NOMO-1 treated with dmso at 0.1 percent for 144 hours (cell line): ENCODE data around the gene PARS2.
"Not testable (repeated sequence)": the region's sequence is repeated elsewhere in the genome, so short reads cannot be mapped to it uniquely, and the experiment has no call there.

Experiments used
- DNase-seq: peaks from one replicate; lab custom pipeline; 2025; ENCODE audit not compliant: unreplicated experiment; lab: John Stamatoyannopoulos, UW

Gene PARS2

DNA sequence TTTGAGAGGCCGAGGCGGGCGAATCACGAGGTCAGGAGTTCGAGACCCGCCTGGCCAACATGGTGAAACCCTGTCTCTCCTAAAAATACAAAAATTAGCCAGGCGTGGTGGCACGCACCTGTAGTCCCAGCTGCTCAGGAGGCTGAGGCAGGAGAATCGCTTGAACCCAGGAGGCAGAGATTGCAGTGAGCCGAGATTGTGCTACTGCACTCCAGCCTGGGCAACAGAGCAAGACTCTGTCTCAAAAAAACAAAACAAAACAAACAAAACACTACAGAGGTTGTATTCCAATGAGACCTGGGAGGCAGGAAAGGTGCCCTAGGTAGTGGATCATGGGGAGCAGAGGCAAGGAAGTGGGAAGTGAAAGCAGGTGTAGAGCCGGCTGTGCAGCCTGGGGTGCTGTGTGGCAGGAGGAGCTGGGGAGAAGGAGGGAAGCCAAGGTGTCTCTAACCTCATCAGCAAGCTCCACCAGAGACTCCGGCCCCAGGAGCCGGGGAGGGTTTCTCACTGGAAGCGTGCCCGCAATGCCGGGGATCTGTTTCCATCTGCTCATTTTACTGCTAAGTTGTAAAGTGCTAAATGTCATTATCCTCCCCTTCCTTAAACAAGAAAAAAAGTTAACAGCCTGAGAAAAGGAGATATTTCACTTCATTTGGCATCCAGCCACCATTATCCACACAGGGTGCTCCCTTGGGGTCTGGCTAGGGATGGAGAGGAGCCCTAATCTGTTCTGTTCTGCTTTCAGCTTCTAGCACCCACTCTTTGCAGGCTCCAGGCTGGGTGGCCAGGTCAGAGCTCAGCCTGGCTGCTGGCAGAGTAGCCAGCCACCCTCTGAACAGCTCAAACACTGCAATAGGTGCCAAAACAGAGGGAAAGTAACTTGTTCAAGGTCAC, 11.8 kb upstream of the PARS2 start:
- not testable (repeated sequence) for DNase-seq

DNA sequence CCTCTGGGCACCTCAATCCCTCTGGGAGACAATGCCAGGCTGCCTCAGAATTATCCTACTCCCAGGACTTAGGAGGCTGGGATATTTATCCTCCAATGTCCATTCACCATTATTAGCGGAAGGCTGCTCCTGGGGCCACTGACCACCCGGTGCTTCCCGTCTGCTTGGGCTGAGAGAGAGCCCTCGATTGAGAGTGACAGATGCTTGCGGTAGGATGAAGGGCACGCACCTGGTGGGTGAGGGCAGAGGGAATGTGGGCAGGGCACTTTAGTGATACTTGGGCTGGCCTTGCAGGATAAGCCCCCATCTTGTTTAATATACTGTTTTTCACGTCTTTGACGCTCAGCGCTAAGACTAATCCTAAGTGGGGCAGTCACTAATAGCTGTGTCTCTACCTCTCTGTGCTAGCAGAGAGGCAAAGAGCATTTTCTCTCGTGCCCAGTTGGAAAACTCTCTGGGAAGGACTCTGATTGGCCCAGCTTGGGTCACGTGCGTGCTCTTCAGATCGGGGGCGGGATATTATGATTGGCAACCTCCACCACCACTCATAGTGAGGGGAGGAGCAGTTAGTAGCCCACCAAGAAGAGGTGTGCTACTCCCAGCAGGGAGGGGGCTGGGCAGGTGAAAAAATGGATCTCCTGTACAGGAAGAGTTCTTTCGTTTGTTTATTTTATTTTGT, 10.6 kb upstream of the PARS2 start:
- no peak for DNase-seq

DNA sequence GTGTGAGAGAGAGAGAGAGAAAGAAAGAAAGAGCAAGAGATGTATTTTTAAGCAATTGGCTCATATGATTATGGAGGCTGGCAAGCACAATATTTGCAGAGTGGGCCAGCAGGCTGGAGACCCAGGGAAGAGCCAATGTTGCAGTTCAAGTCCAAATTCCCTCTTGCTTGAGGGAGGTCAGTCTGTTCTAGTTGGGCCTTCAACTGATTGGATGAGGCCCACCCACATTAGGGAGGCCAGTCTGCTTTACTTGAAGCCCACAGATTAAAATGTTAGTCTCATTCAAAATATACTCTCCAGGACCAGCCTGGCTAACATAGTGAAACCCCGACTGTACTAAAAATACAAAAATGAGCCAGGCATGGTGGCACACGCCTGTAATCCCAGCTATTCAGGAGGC, 8.6 kb upstream of the PARS2 start:
- DNase-seq, result no peak

DNA sequence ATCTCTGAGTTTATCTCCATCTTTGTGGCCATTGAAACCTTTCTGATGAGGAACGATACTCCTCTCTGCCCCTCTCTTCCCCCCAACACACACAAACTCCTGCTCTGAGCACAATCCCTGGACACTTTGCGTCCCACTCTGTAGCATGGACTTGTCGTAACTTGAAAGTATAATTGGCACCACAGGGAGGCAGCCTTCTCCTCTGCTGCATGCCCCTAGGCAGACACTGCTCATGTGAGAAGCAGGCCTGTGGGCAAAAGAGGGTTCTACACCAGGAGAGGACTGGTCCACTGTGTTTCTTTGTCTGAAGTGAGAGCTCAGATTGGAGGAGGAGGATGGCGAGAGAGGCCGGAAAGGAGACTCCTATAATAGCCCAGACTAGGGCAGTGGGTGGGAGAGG, 3.8 kb upstream of the PARS2 start:
- DNase-seq, result no peak

DNA sequence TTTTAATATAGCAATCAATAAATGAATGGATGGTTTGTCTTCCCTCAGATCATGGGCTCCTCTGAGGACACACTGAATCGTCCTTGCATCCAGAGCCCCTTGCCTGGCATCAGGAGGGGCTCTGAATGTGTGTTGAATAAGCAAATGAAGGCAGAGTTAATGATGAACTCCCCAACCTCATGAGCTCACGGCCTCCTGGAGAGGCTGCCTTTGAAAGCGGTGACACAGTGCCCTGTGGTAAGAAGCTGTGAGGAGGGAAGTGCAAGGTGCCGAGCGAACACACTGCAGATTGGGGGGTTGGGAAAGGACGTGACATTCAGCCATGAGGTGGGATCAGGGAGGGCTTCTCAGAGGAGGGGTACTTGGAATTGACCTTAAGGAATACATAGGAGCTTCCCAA, 3.2 kb upstream of the PARS2 start:
- no peak for DNase-seq

DNA sequence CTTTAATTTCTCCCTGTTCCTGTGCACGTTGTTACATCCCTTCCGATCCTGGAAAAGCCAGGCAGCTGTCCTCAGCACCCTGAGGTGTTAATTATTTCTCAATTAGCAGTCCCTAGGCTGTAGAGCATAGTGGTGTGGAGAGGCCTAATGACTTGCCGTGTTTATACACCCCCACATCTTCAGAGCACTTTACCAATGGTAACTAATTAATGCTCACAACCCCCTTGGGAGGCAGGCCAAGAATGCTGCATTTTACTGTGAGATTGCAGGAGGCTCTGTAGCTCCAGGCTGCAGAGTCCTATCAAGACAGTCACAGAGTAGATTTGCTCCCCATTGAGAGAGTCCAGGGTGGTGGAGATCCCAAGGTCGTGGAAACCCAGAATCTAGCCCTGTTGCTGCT, 2.4 kb upstream of the PARS2 start:
- no peak for DNase-seq

DNA sequence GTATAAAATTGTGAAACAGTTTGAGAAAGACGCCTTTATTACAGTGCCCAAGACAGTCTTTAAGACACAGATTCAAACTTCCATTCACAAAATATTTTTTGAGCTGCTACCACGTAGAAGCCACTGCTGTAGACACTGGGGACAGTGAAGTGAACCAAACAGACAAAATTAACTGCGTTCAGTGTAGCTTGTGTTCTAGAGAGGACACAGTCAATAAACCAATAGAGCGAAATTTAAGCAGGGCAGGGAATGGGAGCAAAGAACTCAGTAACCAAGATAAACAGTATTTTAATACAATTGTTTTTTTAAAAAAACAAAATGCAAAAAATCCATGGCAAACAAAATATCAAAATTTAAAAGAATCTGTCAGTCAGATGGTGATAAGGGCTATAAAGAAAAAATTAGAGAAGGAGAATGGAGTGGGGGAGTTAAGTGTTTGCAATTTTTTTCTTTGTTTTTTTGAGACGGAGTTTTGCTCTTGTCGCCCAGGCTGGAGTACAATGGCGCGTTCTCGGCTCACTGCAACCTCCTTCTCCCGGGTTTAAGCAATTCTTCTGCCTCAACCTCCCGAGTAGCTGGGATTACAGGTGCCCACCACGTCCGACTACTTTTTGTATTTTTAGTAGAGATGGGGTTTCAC, 719 bp upstream of the PARS2 start:
- DNase-seq, result no peak

DNA sequence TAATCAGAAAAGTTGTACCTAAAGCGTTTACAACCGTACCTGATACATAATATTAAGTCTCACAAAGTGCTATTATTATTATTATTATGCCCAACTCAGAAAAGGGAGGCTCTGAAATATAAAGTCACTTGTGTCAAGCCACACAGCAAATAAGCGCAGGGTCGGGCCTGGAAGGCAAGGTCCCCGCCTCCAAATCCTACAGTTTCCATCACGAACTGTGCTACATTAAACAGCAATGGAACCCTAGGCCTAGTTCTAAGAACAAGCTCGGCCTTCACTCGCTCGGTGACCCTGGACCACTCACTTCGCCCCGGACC, 549 bp downstream of the PARS2 start:
- no peak for DNase-seq

DNA sequence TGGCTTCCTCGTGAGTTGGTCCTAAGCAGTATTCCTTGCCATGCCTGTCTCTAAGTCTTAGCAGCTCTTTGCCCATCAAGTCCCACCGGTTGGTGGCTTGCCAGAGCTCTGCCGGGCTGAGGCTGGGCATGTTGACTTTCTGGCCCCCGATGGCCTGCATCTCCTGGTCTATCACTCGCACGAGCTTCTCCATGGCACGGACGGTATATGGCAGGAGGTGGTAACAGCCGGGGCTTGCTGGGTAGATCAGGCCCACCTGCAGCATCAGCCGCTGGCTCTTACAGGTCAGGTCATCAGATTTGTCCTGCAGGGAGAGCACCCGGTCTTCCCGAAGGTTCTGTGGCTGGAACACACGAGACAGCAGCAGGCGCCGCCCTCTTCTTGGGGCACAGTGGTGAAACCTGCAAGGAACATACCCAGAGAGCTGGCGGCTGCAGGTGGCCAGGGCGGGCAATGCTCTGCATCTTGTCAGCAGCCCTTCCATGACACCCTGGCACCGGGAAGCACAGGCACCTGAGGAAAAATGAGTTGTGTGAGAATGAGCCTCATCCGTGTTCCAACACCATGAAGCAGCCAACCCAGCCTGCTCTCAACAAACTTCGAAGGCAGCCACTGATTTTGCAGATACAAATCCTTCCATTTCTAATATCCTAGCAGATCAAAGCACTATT, 5.5 kb downstream of the PARS2 start:
- DNase-seq, result no peak

DNA sequence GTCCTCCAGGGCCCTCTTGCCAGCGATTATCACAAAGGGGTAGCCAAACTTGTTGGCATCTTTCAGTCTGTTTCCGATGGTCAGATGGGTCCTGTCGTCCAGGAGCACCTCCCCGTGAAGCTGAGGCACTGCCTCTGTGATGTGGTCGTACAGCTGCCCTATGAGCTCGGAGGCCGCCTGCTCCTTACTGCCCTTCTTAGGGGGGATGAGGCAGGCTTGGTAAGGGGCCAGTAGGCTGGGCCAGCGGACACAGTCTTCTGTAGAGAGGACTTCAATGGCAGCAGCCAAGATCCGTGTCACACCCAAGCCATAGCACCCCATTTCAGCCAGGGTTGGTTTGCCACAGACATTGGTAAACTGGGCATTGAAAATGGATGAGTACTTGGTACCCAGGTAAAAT, 6.5 kb downstream of the PARS2 start:
- no peak for DNase-seq

DNA sequence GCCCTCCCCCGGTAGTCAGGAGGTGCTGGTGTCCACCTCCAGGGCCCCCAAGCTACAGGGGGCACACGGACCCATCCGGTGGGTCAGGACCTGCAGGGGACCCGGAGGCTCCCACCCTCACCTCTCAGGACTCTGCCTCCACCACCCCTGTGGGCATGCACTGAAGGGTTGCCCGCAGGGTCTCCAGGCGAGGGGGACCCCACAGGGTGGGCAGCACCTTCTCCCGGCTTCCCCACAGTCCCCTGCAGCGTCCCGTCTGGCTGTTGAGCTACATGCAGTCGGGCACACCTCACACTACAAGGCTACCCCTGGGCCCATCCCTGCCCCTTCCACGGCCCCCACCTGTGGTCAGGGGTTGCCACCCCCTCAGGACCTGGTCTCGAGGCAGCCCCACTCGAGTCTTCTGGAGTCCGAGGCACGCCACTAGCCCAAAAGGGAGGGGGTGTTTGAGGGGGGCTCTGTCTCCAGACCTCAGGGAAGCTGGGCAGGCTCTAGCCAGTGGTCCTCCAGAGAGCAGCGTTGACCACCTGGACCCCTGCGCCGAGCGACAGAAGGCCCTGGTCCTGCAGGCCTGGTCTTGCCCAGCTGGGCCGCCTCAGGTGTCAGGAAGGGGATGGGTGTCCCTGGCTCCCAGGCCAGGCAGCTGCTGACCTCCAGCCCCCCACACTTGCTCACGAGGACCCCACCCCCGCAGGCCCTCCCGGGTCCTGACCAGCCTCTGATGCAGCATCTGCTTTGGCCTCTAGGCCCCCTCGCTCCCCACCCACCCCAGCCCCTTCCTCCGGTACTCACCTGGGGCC, 9.6 kb downstream of the PARS2 start:
- DNase-seq, result no peak

DNA sequence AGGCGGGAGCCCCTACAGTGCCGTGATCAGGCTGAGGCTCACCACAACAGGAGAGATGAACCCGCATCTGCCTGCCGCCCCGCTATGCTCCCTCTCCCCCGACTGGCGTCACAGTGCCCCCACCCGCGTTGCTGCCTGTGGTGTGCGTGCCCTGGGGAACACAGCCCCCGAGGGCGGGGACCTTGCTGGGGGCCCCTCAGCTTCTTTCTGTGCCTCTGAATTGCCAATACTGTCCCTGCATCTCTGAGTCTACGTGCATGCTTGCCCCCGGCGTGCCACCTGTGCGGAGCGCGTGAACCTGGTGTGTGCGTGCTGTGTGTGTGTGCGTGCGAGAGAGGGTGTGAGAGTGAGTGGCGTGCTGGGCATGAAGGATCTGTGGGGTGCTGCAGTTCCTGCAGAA, 10.3 kb downstream of the PARS2 start:
- DNase-seq, result no peak

DNA sequence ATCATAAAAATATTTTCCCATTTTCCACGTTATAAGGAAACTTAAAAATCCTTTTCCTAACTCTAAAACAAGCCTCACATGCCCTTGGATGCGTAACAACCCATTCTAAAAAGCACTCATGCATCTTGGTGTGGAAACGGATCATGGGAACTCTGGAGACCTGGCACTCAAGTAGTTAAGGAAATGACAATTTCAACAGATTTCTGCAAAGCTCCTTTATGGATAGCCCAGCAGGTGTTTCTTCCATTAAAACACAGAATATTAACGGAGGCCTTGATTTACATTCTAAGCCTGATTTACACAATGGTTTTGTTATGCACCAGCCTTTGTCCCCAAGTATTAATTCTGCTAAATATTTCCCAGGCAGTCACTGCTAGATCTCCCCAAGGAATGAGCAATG, 12.9 kb downstream of the PARS2 start:
- no peak for DNase-seq

DNA sequence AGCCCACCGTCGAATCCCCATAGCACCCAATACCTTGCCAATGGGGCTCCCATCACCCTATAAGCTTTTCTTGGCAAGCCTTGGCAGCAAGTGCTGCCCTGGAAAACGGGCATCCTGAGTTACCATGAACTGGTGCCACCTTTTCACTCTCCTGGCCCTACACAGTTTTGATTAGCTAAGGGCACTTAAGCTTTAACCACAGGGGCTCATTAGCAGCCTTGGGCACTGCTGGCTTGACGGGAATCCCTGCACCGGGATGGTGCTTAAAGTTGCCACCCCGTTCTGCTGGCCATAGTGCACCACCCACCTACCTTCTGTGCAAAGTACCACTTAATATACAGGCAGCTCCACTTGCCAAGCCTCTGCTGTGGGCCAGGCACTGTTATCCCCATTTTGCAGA, 13.7 kb downstream of the PARS2 start:
- no peak for DNase-seq

DNA sequence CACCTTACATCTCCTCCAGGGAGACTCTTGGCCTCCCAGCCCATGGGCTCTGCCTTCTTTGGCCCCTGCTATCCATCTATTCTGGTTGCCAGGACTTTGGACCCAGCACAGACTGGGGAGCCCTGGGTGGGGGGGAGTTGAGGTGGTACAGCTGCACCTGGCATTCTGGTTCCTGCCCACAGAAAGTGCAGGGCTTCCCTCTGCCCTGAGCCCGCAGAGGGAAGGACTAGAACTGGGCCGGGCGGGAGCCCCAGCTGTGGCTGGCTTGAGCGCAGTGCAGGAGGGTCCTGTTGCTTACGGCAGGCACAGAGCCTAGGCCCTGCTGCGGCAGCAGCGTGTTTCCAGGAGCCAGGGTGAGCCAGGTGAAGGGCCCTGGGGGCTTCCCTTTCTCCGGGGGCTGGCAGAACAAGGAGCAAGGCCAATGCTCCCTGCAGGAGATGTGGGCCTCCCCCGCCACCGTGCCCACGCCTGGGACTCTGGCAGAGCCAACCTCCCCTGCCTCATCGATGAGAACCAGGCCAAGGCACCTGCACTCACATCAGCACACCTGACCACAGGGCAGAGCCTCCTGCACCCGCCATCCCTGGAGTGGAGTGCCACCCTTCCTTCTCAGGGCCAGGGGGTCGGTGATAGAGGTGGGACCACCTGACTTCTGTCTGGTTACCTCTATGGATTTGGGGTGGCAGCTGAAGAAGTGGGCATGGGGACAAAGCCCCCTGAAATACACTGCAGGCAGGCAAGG, 16.1 kb downstream of the PARS2 start:
- DNase-seq, result no peak

DNA sequence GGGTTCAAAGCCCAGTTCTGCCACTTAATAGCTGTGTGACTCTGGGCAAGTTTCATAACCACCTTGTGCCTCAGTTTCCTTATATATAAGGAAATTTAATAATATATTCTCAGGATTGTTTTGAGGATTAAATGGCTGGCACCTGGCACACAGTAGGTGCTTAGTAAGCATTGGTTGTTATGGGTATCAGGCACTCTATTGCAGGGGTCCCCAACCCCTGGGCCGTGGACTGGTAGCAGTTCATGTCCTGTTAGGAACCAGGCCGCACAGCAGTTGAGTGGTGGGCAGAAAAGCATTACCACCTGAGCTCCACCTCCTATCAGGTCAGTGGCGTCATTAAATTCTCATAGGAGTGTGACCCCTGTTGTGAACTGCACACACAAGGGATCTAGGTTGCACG, 18.5 kb downstream of the PARS2 start:
- DNase-seq, result no peak

DNA sequence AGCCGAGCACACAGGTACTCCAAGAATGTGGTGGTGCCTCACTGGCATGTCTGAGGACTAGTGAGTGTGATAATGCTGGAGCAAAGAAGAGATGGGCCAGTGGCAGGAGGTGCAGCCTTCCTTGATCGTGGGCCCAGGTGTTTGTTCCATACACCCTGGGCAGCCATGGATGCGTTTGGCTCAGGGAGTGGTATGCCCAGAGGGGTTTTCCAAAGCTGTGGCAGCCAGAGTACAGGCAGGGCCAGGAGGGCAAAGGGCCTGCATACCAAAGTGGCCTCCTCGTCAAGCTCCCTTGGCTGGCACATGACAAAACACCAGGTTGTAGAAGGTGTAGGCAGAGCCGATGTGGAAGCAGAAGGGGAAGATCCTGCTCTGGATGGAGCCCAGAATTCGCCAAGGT, 19.0 kb downstream of the PARS2 start:
- no peak for DNase-seq

DNA sequence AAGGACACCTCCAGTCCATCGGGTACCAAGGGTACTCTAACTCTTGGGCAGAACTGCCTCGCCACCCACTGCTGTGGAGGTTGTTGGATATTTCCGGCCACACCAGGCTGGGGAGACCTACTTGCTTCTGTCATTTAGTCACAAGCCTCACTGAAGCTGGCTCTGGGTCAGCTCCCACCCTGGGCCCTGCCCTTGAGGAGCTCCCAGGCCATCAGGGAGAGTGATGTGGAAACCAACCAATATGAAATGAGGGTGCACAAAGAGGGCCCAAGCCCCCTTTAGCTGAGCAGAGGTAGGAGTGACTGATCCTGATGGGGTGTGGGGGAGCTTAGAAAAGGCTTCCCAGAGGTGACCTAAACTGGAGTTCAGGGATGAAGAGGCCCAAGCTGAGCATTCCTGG, 19.6 kb downstream of the PARS2 start:
- no peak for DNase-seq

DNA sequence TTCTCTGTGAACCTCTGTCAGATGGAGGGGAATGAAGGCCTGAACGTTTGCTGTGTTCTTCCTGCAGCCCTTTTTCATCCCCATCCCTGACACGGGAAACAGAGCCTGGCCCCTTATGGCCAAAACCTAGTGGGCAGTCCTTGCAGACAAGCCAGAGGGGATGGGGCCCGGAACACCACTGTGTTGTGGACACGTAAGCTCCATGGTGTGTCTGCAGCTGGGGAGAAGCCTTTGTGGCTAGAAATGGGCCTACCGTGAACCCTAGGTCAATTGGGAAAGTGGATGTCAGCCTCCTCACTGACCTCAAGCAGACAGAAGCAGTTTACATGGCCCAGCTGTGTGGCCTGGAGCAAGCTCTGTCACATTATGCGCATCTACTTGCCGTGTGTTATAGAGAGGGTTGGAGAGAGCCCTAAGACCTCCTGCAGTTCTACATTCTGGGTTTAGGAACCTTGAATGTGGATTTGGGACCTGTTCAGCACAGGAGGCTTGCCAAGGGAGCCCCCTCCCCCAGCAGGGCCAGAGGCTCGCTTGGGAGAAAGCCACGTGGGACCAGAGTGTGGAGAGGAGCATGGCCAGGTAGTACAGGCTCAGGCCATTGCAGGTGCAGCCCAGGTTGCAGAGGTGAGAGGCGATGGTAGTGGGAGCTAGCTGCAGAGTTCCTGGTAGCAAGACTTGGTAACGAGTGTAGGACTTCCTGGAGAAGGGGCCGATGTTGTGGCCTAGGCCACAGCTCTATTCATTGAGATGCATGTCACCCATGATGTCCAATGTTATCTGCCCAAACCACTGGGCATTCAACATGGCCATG, 20.7 kb downstream of the PARS2 start:
- DNase-seq, result no peak
